Epithelial cell of proximal tubule (primary cell): ENCODE results near the gene CLTA. TPM values are rescaled to one million over a fixed set of nuclear protein-coding genes. Genes with fewer than 3 reads are reported as not detected.

ENCODE experiments used
- DNase-seq: peaks from one replicate; pipeline ENCODE4 v3.0.0-alpha.2; 2011; ENCODE audit warnings: low read depth
- H3K4me3 ChIP-seq: 2 replicates; pipeline ENCODE4 v1.5.1; 2011; ENCODE audit warnings: low read depth, mild to moderate bottlenecking, low read length
- CTCF ChIP-seq: conservative IDR thresholded peaks from 2 replicates; pipeline ENCODE4 v1.5.1; 2012; ENCODE audit warnings: low read depth, mild to moderate bottlenecking, low read length
- total RNA-seq: library from RNA; depleted of rRNA; stranded (reverse); fragments of >200 nt; gene quantifications from 2 replicates; pipeline ENCODE4 v1.2.3, GENCODE V29; 2015

The CLTA gene
- total RNA-seq: 423 and 461 TPM in 2 replicates

GRCh38 chr9:36190388-36191289, at the start of gene CLTA:
Gene CLTA, plus strand, starts transcription at chr9:36190921. Its CDS starts 136 bp downstream, at chr9:36191057.
- H3K4me3 ChIP-seq: peak within 1 kb of the TSS; percentile 71
- DNase-seq: peak; percentile 94
- peak; percentile 67 for TF ChIP-seq CTCF

- no peak for DNase-seq
These were observed 49.4 kb upstream of the CLTA start for GRCh38 chr9:36141288-36141687.

GRCh38 chr9:36141761-36142160, 49.0 kb upstream of the CLTA start:
- no peak overlapping the region for H3K4me3 ChIP-seq
- no peak for TF ChIP-seq CTCF
- no peak for DNase-seq

More at GRCh38 chr9:36141288-36141687, 49.4 kb upstream of the CLTA start:
- peak; percentile 62 for TF ChIP-seq CTCF
- no peak overlapping the region for H3K4me3 ChIP-seq

- DNase-seq: no peak
- no peak overlapping the region for H3K4me3 ChIP-seq
- no peak for TF ChIP-seq CTCF
These were observed 48.0 kb upstream of the CLTA start for GRCh38 chr9:36142510-36143244.

GRCh38 chr9:36143245-36143641, 47.5 kb upstream of the CLTA start:
- no peak for TF ChIP-seq CTCF
- no peak overlapping the region for H3K4me3 ChIP-seq
- no peak for DNase-seq

- no peak for TF ChIP-seq CTCF
- no peak for DNase-seq
- H3K4me3 ChIP-seq: no peak overlapping the region
These were observed 46.1 kb upstream of the CLTA start for GRCh38 chr9:36144309-36145232.
